Fibroblast of skin of right biceps (primary cell): ENCODE data around the gene EPB41L4B.
"Not testable (repeated sequence)": the region's sequence is repeated elsewhere in the genome, so short reads cannot be mapped to it uniquely, and the experiment has no call there.

Source experiments
- DNase-seq: peaks from one replicate; pipeline ENCODE4 v3.0.0-alpha.2; 2013

Gene EPB41L4B

GRCh38 chr9:109150925-109151545 lies 169.8 kb downstream of the EPB41L4B start:
- no peak for DNase-seq

- DNase-seq: no peak
These were observed 171.1 kb downstream of the EPB41L4B start for GRCh38 chr9:109149722-109150121.

GRCh38 chr9:109149089-109149488 lies 171.8 kb downstream of the EPB41L4B start:
- no peak for DNase-seq

- no peak for DNase-seq
These were observed 175.8 kb downstream of the EPB41L4B start for GRCh38 chr9:109145051-109145450.

- DNase-seq: peak; percentile 30
These were observed 176.8 kb downstream of the EPB41L4B start for GRCh38 chr9:109143881-109144562.

- no peak for DNase-seq
These were observed 179.5 kb downstream of the EPB41L4B start for GRCh38 chr9:109141375-109141774.

GRCh38 chr9:109139851-109140250 lies 181.0 kb downstream of the EPB41L4B start:
- no peak for DNase-seq

GRCh38 chr9:109138421-109138820 lies 182.4 kb downstream of the EPB41L4B start:
- no peak for DNase-seq

GRCh38 chr9:109134167-109134578 lies 186.7 kb downstream of the EPB41L4B start:
- no peak for DNase-seq

- no peak for DNase-seq
These were observed 187.3 kb downstream of the EPB41L4B start for GRCh38 chr9:109133533-109133932.

- DNase-seq: no peak
These were observed 188.3 kb downstream of the EPB41L4B start for GRCh38 chr9:109132567-109133021.

- DNase-seq: no peak
These were observed 191.2 kb downstream of the EPB41L4B start for GRCh38 chr9:109129470-109130197.

GRCh38 chr9:109126671-109127070 lies 194.2 kb downstream of the EPB41L4B start:
- not testable (repeated sequence) for DNase-seq

GRCh38 chr9:109124121-109124520 lies 196.7 kb downstream of the EPB41L4B start:
- no peak for DNase-seq

GRCh38 chr9:109122726-109123621 lies 197.9 kb downstream of the EPB41L4B start:
- DNase-seq: no peak
